Neutrophil (primary cell): ENCODE results near the gene PTPN3.

Source experiments
- H3K27ac ChIP-seq: fragments of 200-600 bp; sonication (generic); 2 replicates; pipeline ENCODE4 v1.5.1; 2016; ENCODE audit warnings: mild to moderate bottlenecking, moderate library complexity
- H3K27me3 ChIP-seq: fragments of 200-600 bp; sonication (generic); 2 replicates; pipeline ENCODE4 v1.6.0; 2016; ENCODE audit warnings: mild to moderate bottlenecking
- H3K36me3 ChIP-seq: fragments of 200-600 bp; sonication (generic); 2 replicates; pipeline ENCODE4 v1.5.1; 2017
- H3K4me1 ChIP-seq, 2 experiments: fragments of 200-600 bp in 1 of 2; sonication (generic) in 1 of 2; 1 replicate in 1 of 2; 2 replicates in 1 of 2; pipeline versions ENCODE4 v1.5.1 to v1.6.1; 2013 to 2016; ENCODE audit warnings: low read depth in 1 of 2, low read length in 1 of 2, mild to moderate bottlenecking in 1 of 2, moderate library complexity in 1 of 2; ENCODE audit not compliant: control insufficient read depth in 1 of 2, insufficient read depth in 1 of 2
- H3K4me3 ChIP-seq, 2 experiments: fragments of 200-600 bp in 1 of 2; sonication (generic) in 1 of 2; 1 replicate in 1 of 2; 2 replicates in 1 of 2; pipeline ENCODE4 v1.5.1; 2013 to 2016; ENCODE audit warnings: low read depth in 1 of 2, low read length in 1 of 2, mild to moderate bottlenecking in 1 of 2, moderate library complexity in 1 of 2
- H3K9me3 ChIP-seq: fragments of 200-600 bp; sonication (generic); 2 replicates; pipeline ENCODE4 v1.5.1; 2016
- CTCF ChIP-seq: fragments of 200-600 bp; sonication (generic); IDR thresholded peaks from 2 replicates; pipeline ENCODE4 v1.5.1; 2016; ENCODE audit warnings: antibody characterized with exemption

PTPN3 gene

GRCh38 chr9:109474944-109475343 is 23.2 kb downstream of the PTPN3 start:
- TF ChIP-seq CTCF = no peak
- peaks cover 7 to 15% of the 10 kb centered on the region in 2 experiments for H3K4me1 ChIP-seq

GRCh38 chr9:109474170-109474569 is 23.9 kb downstream of the PTPN3 start:
- H3K4me1 ChIP-seq = peaks cover 7 to 15% of the 10 kb centered on the region in 2 experiments
- no peak for TF ChIP-seq CTCF
- no peak overlapping the region for H3K4me3 ChIP-seq
- no peak overlapping the region for H3K27ac ChIP-seq
- H3K36me3 ChIP-seq = no peaks in the 10 kb centered on the region
- no peaks in the 10 kb centered on the region for H3K9me3 ChIP-seq
- H3K27me3 ChIP-seq = peaks cover 56% of the 10 kb centered on the region

More at GRCh38 chr9:109474944-109475343, 23.2 kb downstream of the PTPN3 start:
- Histone ChIP-seq H3K4me3 (no peak overlapping the region), H3K27ac (no peak overlapping the region), H3K36me3 (no peaks in the 10 kb centered on the region), H3K27me3 (peaks cover 58% of the 10 kb centered on the region), H3K9me3 (no peaks in the 10 kb centered on the region)

DNA sequence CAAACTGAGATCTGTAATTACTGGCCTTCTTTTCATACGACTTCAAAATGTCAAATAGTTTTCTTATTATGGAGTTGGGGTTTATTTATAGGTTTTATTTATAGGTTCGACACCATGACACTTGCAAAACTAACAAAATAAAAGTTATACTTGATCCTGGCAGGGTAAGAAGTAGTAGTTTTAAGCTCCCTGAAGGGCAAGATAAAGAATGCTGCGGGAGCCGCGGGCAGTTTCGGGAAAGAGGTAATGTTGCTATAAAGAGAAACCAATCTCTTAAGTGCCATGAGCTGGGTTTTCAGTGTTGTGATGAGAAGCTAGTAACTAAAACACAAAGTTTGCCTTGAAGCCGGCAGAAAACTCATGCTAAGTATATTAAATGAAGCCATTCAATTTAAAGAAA is 24.8 kb downstream of the PTPN3 start:
- peaks cover 7 to 15% of the 10 kb centered on the region in 2 experiments for H3K4me1 ChIP-seq
- no peak overlapping the region for H3K27ac ChIP-seq
- no peak overlapping the region for H3K4me3 ChIP-seq
- no peaks in the 10 kb centered on the region for H3K9me3 ChIP-seq
- H3K27me3 ChIP-seq = peaks cover 56% of the 10 kb centered on the region
- TF ChIP-seq CTCF = no peak
- no peaks in the 10 kb centered on the region for H3K36me3 ChIP-seq

- H3K27ac ChIP-seq = no peak overlapping the region
- H3K27me3 ChIP-seq = peaks cover 56% of the 10 kb centered on the region
- H3K4me3 ChIP-seq = no peak overlapping the region
- TF ChIP-seq CTCF = no peak
- H3K4me1 ChIP-seq = peaks cover under 1 to 2% of the 10 kb centered on the region in 2 experiments
- H3K36me3 ChIP-seq = no peaks in the 10 kb centered on the region
- H3K9me3 ChIP-seq = no peaks in the 10 kb centered on the region
Measured at GRCh38 chr9:109471475-109472393, 26.4 kb downstream of the PTPN3 start.

DNA sequence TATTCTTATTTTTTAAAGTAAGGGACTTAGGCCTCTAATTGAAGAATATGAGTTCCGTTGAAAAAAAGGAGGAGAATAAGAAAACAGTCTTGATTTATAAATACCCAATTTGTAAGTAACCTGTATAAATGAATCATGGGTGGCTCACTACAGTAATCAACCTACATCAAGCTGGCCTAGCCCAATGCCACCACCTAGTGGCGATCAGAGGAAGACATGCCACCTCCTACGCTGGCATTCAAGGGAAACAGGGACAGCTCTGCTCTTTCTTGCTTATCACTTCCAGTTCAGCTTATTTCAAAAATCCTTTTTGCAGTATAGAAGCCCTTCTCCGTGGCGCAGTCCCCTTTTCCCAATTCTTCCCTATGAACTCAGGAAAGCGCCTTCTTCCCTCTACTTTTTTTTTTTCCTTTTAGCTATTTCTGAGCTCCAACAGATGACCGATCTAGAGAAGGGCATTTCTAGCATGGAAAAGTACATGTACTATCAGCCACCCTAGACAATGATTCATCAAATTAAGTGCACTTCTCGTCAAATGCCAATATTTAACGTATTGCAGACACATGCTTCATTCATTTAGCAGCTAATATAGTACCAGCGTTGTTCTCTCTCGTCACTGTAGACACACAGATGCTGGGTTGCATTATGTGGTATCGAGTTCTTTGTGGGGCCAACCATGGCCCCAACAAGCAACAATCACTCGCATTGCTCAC is 28.3 kb downstream of the PTPN3 start:
- no peak for TF ChIP-seq CTCF
- Histone ChIP-seq H3K27ac (no peak overlapping the region), H3K4me3 (no peak overlapping the region)

More for the DNA sequence above, 28.3 kb downstream of the PTPN3 start:
- Histone ChIP-seq H3K36me3 (no peaks in the 10 kb centered on the region), H3K9me3 (no peaks in the 10 kb centered on the region), H3K4me1 (no peaks in the 10 kb centered on the region), H3K27me3 (peaks cover 60% of the 10 kb centered on the region)
